ENCODE measurements around the gene PIM2.
"Not testable (repeated sequence)": the region's sequence is repeated elsewhere in the genome, so short reads cannot be mapped to it uniquely, and the experiment has no call there.

DNA sequence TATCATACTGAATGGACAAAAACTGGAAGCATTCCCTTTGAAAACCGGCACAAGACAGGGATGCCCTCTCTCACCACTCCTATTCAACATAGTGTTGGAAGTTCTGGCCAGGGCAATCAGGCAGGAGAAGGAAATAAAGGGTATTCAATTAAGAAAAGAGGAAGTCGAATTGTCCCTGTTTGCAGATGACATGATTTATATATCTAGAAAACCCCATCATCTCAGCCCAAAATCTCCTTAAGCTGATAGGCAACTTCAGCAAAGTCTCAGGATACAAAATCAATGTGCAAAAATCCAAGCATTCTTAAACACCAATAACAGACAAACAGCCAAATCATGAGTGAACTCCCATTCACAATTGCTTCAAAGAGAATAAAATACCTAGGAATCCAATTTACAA is 46.8 kb downstream of the PIM2 start:
- TF ChIP-seq GATA3 (IDR thresholded peaks at IDR 0.05; ENCODE audit: borderline replicate concordance): not testable (repeated sequence)
- TF ChIP-seq, protein P1, sequence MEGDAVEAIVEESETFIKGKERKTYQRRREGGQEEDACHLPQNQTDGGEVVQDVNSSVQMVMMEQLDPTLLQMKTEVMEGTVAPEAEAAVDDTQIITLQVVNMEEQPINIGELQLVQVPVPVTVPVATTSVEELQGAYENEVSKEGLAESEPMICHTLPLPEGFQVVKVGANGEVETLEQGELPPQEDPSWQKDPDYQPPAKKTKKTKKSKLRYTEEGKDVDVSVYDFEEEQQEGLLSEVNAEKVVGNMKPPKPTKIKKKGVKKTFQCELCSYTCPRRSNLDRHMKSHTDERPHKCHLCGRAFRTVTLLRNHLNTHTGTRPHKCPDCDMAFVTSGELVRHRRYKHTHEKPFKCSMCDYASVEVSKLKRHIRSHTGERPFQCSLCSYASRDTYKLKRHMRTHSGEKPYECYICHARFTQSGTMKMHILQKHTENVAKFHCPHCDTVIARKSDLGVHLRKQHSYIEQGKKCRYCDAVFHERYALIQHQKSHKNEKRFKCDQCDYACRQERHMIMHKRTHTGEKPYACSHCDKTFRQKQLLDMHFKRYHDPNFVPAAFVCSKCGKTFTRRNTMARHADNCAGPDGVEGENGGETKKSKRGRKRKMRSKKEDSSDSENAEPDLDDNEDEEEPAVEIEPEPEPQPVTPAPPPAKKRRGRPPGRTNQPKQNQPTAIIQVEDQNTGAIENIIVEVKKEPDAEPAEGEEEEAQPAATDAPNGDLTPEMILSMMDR (IDR thresholded peaks at IDR 0.05): not testable (repeated sequence)

Measured in A549 (cell line).